Endothelial cell of umbilical vein (primary cell): Measurements from ENCODE around the gene PLP2.

Experiments used
- CTCF ChIP-seq, 2 donors: IDR thresholded peaks; 1 replicate in 1 of 2; 2 replicates in 1 of 2; pipeline ENCODE4 v1.5.1; 2011; ENCODE audit warnings: low read length in 2 of 2, mild to moderate bottlenecking in 2 of 2, moderate library complexity in 2 of 2, control low read depth in 1 of 2, inconsistent platforms in 1 of 2, low read depth in 1 of 2; ENCODE audit not compliant: insufficient read depth in 1 of 2; ENCODE audit errors: extremely low read depth in 1 of 2
- EZH2 ChIP-seq: IDR thresholded peaks from 2 replicates; pipeline ENCODE4 v1.6.1; 2012; ENCODE audit warnings: borderline replicate concordance, low read depth, mild to moderate bottlenecking, moderate library complexity, low read length, inconsistent platforms; ENCODE audit not compliant: severe bottlenecking
- FOS ChIP-seq: IDR thresholded peaks from 2 replicates; pipeline ENCODE4 v1.6.1; 2011; ENCODE audit warnings: mild to moderate bottlenecking, low read length, moderate library complexity, borderline replicate concordance; ENCODE audit not compliant: insufficient read depth
- GATA2 ChIP-seq: IDR thresholded peaks from 2 replicates; pipeline ENCODE4 v1.7.0; 2011; ENCODE audit warnings: low read depth, mild to moderate bottlenecking, moderate library complexity, mixed read lengths, low read length; ENCODE audit not compliant: insufficient read length, insufficient read depth
- JUN ChIP-seq: IDR thresholded peaks from 2 replicates; pipeline ENCODE4 v1.6.1; 2011; ENCODE audit warnings: borderline replicate concordance, low read depth; ENCODE audit not compliant: insufficient read length, insufficient read depth
- MAX ChIP-seq: IDR thresholded peaks from 2 replicates; pipeline ENCODE4 v1.6.1; 2011; ENCODE audit not compliant: insufficient read depth, insufficient read length
- MYC ChIP-seq: IDR thresholded peaks from one replicate; pipeline ENCODE4 v1.6.1; 2011; ENCODE audit warnings: mild to moderate bottlenecking, low read depth, low read length
- POLR2A ChIP-seq: IDR thresholded peaks from 2 replicates; pipeline ENCODE4 v1.6.1; 2012; ENCODE audit warnings: low read depth, mild to moderate bottlenecking, control low read depth, low read length
- POLR2AphosphoS5 ChIP-seq: IDR thresholded peaks from 2 replicates; pipeline ENCODE4 v1.6.1; 2012; ENCODE audit warnings: low read depth, mild to moderate bottlenecking, control low read depth, low read length, moderate library complexity; ENCODE audit not compliant: insufficient read depth

- TF ChIP-seq CTCF (IDR thresholded peaks at IDR 0.05; ENCODE audit: extremely low read depth in 1 of 2, insufficient read depth in 1 of 2, low read depth in 1 of 2, low read length in 2 of 2): no peak
- TF ChIP-seq FOS: peak; percentile 57
- peak; percentile 10 for TF ChIP-seq POLR2AphosphoS5
- TF ChIP-seq POLR2A: no peak
- no peak for TF ChIP-seq MAX
- no peak for TF ChIP-seq EZH2
- no peak for TF ChIP-seq GATA2
- TF ChIP-seq JUN: no peak
- no peak for TF ChIP-seq MYC
Measured at GRCh38 chrX:49166914-49167739, 4.6 kb upstream of the PLP2 start.
